H1 (cell line): Measurements from ENCODE around the gene SELPLG.

ENCODE experiments used
- CEBPB ChIP-seq: IDR thresholded peaks from 2 replicates; pipeline ENCODE4 v1.6.1; 2012; ENCODE audit warnings: low read depth, low read length
- CHD2 ChIP-seq: IDR thresholded peaks from 2 replicates; pipeline ENCODE4 v1.6.1; 2012; ENCODE audit warnings: low read length, improper control_type of control experiment
- EP300 ChIP-seq, 2 experiments: IDR thresholded peaks; 1 replicate in 1 of 2; 2 replicates in 1 of 2; pipeline ENCODE4 v1.6.1; 2011 to 2012; ENCODE audit warnings: low read depth in 2 of 2, low read length in 2 of 2, mild to moderate bottlenecking in 2 of 2, borderline replicate concordance in 1 of 2, inconsistent platforms in 1 of 2, moderate library complexity in 1 of 2
- EZH2 ChIP-seq: fragments of 200-600 bp; sonication (generic); IDR thresholded peaks from 2 replicates; pipeline ENCODE4 v1.7.1; 2012; ENCODE audit warnings: low read depth, mild to moderate bottlenecking, moderate library complexity, low read length, inconsistent platforms; ENCODE audit not compliant: severe bottlenecking
- JUND ChIP-seq: IDR thresholded peaks from 2 replicates; pipeline ENCODE4 v1.6.1; 2011; ENCODE audit warnings: mild to moderate bottlenecking, improper control_type of control experiment, low read length
- SAP30 ChIP-seq: fragments of 300-600 bp; sonication (generic); IDR thresholded peaks from 2 replicates; pipeline ENCODE4 v1.7.1; 2012; ENCODE audit warnings: low read length, moderate library complexity, mild to moderate bottlenecking, inconsistent platforms; ENCODE audit not compliant: insufficient read depth, insufficient replicate concordance
- SIN3A ChIP-seq, 2 experiments: IDR thresholded peaks in 1 of 2; conservative IDR thresholded peaks in 1 of 2; 2 replicates each; pipeline ENCODE4 v1.6.1; 2011 to 2012; ENCODE audit warnings: low read length in 2 of 2, improper control_type of control experiment in 1 of 2, low read depth in 1 of 2, mild to moderate bottlenecking in 1 of 2
- SRF ChIP-seq: IDR thresholded peaks from 2 replicates; pipeline ENCODE4 v1.6.1; 2011; ENCODE audit warnings: mild to moderate bottlenecking, low read depth, low read length, moderate library complexity
- TF ChIP-seq, protein P1 (sequence below), 3 experiments: IDR thresholded peaks; 1 replicate in 2 of 3; 2 replicates in 1 of 3; pipeline versions ENCODE4 v1.5.1 to v1.6.1; 2011; ENCODE audit warnings: low read length in 3 of 3, mild to moderate bottlenecking in 3 of 3, inconsistent platforms in 2 of 3, low read depth in 1 of 3, moderate library complexity in 1 of 3; ENCODE audit not compliant: insufficient read depth in 1 of 3; ENCODE audit errors: control extremely low read depth in 1 of 3
- TF ChIP-seq, protein P2 (sequence below): IDR thresholded peaks from 2 replicates; pipeline ENCODE4 v1.6.1; 2011; ENCODE audit warnings: low read length, improper control_type of control experiment
- TF ChIP-seq, protein P3 (sequence below): IDR thresholded peaks from 2 replicates; pipeline ENCODE4 v1.6.1; 2011; ENCODE audit warnings: low read depth, mild to moderate bottlenecking, low read length; ENCODE audit not compliant: insufficient read depth

DNA sequence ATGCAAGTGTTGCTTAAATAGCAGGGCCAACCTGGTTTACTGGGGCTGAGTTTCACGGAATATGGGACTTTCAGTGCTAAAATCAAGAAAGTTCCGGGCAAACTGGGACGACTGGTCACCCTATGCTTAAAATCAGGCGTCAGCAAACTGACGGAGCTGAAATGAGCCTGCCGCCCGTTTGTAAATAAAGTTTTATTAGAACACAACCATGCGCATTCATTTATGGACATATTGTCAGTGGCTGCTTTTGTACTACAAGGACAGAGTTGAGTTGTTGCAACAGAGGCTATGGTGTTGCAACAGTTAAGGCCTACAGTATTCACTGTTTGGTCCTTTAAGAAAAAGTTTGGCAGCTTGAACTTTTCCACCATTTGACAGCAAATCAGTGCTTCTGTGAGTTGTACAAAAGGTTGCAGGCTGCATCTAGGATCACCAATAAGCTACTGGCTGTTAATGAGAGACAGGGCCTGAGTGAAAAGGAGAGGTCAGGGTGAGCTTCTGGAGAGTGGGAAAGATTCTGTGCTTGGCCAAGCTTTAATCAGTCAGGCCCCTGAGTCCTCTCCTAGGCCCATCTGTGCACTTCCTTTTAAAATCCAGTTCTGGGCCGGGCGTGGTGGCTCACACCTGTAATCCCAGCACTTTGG, 13.3 kb downstream of the SELPLG start:
- TF ChIP-seq JUND (no peak), CHD2 (no peak), EP300 (IDR thresholded peaks at IDR 0.05; ENCODE audit: borderline replicate concordance in 1 of 2, low read depth in 2 of 2, low read length in 2 of 2) (no peak), EZH2 (no peak), CEBPB (0 out of 2 replicates have a peak, but pooled peaks have one; percentile 6), SIN3A (conservative IDR thresholded peaks at IDR 0.05 in 1 of 2, IDR thresholded peaks at IDR 0.05 in 1 of 2; ENCODE audit: low read depth in 1 of 2, low read length in 2 of 2) (no peak), SRF (no peak), SAP30 (no peak)
- TF ChIP-seq, protein P1, sequence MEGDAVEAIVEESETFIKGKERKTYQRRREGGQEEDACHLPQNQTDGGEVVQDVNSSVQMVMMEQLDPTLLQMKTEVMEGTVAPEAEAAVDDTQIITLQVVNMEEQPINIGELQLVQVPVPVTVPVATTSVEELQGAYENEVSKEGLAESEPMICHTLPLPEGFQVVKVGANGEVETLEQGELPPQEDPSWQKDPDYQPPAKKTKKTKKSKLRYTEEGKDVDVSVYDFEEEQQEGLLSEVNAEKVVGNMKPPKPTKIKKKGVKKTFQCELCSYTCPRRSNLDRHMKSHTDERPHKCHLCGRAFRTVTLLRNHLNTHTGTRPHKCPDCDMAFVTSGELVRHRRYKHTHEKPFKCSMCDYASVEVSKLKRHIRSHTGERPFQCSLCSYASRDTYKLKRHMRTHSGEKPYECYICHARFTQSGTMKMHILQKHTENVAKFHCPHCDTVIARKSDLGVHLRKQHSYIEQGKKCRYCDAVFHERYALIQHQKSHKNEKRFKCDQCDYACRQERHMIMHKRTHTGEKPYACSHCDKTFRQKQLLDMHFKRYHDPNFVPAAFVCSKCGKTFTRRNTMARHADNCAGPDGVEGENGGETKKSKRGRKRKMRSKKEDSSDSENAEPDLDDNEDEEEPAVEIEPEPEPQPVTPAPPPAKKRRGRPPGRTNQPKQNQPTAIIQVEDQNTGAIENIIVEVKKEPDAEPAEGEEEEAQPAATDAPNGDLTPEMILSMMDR (IDR thresholded peaks at IDR 0.05; ENCODE audit: control extremely low read depth in 1 of 3, insufficient read depth in 1 of 3, low read depth in 1 of 3, low read length in 3 of 3): no peak
- TF ChIP-seq, protein P2, sequence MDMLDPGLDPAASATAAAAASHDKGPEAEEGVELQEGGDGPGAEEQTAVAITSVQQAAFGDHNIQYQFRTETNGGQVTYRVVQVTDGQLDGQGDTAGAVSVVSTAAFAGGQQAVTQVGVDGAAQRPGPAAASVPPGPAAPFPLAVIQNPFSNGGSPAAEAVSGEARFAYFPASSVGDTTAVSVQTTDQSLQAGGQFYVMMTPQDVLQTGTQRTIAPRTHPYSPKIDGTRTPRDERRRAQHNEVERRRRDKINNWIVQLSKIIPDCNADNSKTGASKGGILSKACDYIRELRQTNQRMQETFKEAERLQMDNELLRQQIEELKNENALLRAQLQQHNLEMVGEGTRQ: no peak
- TF ChIP-seq, protein P3, sequence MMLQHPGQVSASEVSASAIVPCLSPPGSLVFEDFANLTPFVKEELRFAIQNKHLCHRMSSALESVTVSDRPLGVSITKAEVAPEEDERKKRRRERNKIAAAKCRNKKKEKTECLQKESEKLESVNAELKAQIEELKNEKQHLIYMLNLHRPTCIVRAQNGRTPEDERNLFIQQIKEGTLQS: no peak
